ENCODE measurements around the gene CACNG7.
"Not testable (repeated sequence)": the region's sequence is repeated elsewhere in the genome, so short reads cannot be mapped to it uniquely, and the experiment has no call there.

CACNG7 gene
- total RNA-seq: 0 to 0.10 (median 0) reads per million in 18 experiments

DNA sequence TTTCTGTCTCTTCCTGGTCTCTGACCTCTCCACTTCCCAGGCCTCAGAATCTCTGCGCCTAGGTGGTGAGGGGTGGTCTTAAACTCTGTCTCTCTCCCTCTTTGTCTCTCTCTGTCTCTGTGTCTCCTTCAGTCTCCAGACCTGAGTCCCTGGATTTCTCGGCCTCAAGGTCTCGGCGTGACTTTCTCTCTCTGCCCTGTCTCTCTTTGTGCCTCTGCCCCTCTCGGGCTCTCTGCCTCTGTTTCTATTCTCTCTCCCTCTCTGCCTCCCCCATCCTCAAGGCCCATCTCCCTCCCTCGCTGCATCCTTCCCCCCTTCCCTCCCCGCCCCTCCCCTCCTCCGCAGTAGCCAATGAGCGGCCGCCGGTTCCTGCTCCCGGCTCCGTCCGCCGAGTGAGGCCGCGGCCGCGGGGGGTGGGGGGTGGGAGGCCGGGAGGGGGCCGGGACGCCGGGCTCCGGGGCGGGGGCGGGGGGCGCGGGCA, at the start of gene CACNG7:
CACNG7 (plus strand) TSS at position 344 of the 481 bp plus-strand sequence. CDS start 3,554 bp downstream, outside the sequence.
- DNase-seq: no peak

DNA sequence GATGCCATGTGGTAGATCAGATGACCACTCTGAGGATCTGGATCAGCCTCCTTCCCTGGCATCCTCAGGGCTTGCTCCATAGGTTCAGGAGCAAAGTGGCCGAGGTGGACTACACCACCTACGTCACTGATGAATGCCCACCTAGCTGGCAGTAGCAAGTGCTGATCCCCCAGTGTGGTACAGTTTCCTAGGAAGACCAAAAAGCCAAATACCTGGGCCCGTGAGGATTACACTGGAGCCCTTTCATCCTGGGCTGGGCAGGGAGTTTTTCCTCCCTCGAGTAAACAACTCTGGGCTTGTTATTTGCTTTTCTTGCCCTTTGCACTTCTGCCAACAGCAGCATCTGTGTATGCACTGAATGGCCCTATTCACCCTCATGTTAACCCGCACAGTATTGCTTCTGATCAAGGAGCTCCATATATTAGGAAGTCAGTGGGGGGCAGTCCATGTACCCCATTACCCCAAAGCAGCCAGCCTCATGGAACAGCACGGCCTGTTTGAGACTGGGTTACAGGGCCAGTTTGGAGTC, 44.7 kb upstream of the CACNG7 start:
- no peak for DNase-seq

DNA sequence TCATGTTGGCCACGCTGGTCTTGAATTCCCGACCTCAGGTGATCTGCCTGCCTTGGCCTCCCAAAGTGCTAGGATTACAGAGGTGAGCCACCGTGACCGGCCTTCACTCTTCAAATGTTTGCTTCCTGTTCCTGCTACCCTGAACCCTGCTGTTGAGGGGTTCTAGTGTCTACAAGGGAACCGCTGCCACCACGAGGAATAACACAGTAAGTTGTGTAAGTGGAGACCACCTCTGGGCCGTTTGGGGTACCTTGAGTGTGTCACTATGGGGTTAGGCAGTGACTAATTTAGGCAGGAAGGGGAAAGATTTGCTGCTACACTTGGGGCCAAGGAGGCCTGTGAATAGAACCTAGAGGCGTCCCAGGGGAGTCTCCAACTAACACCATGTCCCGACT, 43.6 kb upstream of the CACNG7 start:
- no peak for DNase-seq

DNA sequence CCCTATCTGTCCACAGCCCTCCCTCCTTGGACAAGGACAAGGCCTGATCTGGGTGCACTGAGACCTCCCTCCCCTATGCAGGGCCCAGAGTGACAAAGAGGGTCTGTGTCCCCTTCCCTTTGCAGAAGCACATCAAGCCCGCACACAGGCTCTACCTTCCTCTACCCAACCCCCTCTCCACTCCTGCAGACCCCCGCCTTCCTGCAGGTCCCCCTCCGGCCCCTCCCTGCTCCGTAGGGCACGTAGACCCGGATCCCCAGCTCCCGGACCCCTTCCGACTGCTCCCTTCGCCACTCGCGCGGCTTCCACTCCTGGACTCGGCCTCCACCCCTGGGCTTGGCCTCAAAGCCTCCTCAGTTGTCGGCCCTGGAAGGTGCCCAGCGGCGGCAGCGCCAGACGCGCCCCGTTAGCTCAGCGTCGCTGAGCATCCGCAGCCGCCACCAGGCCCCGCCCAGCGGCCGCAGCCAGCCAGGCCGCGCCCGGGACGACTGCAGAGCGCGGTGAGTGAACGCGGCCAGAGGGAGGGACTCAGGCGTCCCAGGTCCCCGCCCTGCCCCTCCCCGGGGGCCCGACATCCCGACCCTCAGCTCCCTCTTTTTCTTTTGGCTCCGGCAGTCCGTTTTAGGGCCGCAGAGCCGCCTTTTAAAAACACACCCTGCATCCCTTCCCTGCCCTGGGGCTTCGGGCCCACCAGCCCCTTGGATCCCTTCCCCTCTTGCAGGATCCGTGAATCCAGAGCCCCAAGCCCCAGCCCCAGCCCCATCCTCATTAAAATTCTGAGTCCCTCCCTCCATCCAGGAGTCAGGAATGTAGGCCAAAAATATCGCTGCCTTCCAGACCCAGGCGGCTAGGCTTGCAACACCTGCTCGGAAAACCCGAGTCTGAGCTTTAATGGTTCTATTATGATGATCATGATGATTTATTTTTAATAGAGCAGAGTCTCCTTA, 42.9 kb upstream of the CACNG7 start:
- DNase-seq: peak; percentile 64 to 68

DNA sequence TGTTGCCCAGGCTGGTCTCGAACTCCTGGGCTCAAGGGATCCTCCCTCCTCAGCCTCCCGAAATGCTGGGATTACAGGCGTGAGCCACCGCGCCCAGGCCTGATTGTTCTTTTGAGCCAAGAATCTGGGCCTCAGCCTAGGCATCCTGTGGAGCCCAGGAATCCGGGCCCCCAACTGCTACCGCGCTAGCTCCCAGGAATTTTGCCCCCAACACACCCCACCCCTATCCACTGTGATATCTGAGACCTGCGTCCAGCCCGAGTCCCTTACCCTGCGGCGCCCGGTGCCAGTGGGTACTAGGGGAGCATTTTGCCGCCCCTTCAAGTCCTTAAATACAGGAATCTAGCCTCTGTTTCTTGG, 42.2 kb upstream of the CACNG7 start:
- no peak for DNase-seq

DNA sequence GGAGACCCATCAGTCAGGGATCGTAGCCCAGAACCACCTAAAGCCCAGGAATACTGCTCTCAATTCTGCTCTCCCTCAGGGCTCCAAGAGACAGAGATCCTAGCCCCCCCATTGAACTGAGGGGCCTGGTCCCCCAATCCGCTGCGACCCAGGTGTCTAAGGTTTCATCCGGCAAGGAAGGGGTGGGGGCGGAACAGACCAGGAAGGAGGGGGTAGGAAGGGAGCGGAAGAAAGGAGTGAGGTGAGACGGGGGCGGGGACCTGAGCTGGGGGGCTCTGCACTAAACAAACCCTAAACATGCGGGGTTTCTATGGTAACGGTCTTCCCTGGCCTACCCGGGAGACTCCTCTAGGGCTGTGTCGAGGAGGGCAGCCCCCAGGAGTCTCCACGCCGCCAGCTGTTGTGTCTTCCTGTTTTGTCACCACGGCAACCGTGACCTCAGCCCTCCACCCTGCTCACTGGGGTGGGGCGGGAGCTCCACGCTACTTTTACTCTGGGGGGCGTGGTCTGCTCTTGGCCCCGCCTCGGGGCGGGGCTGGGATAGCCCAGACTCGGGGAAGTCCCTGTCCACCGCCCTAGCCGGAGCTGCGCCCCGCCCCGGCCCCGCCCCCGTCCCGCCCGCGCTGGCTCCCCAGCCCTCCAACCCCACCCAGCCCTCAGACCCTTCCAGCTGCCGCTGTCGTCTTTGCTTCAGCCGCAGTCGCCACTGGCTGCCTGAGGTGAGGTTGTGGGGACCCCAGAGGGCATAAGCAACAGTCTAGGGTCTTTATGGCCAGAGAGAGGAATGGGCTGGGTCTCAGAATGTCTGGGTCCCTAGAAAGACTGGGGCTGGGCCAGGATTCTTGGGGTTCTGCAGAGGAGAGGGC, 41.6 kb upstream of the CACNG7 start, which contains the start of gene MYADM:
MYADM (plus strand) TSS at position 659 of the 866 bp plus-strand sequence. CDS start 5,647 bp downstream, outside the sequence.
- peak; percentile 99 to 100 for DNase-seq

DNA sequence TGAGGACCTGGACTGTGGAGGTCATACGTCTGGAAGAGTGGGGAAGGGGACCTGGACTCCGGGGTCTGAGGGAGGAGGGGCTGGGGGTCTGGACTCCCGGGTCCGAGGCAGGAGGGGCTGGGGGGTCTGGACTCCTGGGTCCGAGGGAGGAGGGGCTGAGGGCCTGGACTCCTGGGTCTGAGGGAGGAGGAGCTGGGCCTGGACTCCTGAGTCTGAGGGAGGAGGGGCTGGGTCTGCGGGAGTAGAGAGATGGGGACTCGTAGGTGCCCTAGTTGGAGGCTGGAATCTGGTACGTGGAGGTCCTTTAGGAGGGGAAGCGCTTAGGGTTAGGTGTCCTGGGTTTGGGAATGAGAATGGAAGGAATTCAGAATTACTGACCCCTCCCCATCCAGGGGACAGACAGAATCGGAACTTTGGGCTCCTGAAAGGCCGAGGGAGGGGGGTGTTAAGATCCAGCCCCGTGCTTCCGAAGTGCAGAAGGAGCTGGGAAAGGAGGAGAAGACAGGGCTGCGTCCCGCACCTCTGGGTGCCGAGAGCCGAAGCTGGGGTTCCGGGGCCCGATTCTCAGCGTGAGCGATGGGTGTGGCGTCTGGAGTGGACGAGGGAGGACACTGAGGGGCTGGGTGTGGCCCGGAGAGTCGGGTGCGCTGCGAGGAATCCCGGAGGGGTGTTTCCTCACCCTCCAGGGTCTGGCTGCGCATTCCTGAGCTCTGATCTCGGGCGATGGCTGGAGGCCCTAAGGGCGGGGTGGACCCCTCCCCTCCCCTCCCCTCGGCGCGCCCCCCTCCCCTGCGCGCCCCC, 40.8 kb upstream of the CACNG7 start:
- peak; percentile 78 to 81 for DNase-seq

DNA sequence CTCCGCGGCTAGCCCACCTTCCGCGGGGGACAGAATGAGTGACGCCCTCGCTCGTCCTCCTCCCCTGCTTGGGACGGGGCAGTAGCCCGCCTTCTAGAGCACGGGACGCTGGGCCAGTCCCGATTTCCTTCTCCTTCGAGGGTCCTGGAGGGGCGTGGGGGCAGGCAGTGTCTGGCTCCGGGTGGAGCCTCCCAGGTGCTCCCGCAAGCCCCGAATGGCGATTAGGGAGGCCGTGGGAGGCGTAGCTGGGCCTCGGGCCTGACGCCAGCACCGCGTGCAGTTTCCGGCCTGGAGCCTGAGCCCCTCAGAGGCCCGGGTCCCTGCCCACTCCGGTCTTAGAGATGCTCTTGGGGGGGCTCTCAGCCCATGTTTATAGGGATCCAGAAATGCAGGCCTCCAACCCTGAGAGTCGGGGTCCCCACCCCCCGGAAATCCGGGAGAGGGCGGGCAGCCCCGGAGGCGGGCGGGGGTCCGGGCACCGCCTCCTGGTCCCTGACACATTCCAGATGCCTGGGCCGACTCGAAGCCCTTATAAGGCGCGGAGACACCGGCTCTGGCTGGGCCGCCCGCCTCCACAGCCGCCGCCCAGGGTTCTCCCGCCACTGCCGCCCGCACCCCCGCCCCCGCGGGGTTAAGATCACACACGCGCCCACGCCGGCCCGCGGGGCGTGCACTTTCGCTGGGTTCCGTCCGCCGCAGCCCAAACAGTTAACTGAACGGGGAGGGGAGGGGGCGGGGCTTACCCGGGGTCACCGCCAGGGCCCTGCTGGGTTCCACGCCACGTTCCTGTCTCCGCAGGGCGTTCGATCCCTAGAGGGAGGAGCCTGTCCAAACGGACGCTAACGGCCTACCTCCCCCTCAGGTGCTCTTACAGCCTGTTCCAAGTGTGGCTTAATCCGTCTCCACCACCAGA, 39.9 kb upstream of the CACNG7 start:
- peak; percentile 97 to 98 for DNase-seq

DNA sequence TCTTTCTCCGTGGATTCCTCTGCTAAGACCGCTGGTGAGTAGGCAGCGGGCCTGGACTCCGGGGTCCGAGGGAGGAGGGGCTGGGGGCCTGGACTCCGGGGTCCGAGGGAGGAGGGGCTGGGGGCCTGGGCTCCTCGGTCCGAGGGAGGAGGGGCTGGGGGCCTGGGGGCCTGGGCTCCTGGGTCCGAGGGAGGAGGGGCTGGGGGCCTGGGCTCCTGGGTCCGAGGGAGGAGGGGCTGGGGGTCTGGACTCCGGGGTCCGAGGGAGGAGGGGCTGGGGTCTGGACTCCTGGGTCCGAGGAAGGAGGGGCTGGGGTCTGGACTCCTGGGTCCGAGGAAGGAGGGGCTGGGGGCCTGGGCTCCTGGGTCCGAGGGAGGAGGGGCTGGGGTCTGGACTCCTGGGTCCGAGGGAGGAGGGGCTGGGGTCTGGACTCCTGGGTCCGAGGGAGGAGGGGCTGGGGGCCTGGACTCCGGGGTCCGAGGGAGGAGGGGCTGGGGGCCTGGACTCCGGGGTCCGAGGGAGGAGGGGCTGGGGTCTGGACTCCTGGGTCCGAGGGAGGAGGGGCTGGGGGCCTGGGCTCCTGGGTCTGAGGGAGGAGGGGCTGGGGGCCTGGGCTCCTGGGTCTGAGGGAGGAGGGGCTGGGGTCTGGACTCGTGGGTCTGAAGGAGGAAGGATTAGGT, 39.1 kb upstream of the CACNG7 start:
- not testable (repeated sequence) for DNase-seq

DNA sequence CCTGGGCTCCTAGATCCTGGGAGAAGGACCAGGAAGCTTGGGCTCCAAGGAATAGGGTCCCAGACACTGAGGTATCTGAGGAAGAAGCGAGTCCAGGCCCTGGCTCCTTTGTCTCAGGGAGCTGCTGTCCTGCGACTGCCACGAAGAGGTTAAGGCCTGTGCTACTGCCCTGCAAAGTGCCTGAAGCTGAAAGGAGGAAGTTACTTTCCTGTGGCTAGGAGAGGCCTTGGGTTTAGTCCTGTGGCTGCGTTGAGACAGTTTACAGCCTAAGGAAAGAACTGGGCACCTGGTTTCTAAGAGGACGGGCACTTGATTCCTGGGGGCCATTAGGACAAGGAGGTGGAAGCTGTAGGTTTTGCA, 38.6 kb upstream of the CACNG7 start:
- DNase-seq: peak; percentile 80 to 86

DNA sequence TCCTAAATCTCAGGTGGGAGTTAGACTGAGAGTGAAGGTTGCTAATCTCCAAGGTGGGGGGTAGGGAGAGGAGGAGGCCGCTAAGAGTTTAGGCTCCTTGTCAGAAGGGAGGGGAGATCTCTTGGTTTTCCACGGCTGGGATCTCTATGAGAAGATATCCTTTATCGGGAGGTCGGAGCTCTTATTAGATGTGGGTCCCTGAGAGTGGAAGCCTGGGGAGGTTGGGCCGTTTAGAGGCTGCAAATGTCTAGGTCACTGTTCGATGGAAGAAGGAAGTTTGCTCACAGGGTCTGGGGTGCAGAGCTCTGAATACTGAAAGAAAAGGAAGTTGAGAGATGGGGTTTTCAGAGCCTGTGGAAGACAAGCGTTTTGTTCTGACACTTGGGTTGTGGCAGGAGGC, 37.6 kb upstream of the CACNG7 start:
- peak; percentile 75 to 78 for DNase-seq

DNA sequence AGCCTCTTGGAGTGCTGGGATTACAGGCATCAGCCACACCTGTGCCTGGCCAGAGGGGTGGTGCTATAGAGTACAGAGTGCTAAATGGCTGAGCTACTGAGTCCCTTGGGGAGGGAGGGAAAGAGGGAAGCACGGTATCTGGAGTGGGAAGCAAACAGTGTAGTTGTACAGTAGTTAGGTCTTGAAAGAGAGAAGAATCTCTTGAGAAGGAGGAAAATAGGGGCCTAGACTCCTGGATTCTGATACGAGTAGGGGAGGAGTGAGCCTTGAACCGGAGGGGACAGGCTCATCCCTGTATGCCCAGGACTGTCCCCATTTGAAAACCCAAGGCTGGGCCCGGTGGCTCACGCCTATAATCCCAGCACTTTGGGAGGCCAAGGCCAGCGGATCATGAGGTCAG, 36.3 kb upstream of the CACNG7 start:
- DNase-seq: no peak

DNA sequence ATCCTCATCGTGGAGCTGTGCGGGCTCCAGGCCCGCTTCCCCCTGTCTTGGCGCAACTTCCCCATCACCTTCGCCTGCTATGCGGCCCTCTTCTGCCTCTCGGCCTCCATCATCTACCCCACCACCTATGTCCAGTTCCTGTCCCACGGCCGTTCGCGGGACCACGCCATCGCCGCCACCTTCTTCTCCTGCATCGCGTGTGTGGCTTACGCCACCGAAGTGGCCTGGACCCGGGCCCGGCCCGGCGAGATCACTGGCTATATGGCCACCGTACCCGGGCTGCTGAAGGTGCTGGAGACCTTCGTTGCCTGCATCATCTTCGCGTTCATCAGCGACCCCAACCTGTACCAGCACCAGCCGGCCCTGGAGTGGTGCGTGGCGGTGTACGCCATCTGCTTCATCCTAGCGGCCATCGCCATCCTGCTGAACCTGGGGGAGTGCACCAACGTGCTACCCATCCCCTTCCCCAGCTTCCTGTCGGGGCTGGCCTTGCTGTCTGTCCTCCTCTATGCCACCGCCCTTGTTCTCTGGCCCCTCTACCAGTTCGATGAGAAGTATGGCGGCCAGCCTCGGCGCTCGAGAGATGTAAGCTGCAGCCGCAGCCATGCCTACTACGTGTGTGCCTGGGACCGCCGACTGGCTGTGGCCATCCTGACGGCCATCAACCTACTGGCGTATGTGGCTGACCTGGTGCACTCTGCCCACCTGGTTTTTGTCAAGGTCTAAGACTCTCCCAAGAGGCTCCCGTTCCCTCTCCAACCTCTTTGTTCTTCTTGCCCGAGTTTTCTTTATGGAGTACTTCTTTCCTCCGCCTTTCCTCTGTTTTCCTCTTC, 35.1 kb upstream of the CACNG7 start:
- no peak for DNase-seq

DNA sequence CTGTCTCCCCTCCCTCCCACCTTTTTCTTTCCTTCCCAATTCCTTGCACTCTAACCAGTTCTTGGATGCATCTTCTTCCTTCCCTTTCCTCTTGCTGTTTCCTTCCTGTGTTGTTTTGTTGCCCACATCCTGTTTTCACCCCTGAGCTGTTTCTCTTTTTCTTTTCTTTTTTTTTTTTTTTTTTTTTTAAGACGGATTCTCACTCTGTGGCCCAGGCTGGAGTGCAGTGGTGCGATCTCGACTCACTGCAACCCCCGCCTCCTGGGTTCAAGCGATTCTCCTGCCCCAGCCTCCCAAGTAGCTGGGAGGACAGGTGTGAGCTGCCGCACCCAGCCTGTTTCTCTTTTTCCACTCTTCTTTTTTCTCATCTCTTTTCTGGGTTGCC, 34.5 kb upstream of the CACNG7 start:
- no peak for DNase-seq

DNA sequence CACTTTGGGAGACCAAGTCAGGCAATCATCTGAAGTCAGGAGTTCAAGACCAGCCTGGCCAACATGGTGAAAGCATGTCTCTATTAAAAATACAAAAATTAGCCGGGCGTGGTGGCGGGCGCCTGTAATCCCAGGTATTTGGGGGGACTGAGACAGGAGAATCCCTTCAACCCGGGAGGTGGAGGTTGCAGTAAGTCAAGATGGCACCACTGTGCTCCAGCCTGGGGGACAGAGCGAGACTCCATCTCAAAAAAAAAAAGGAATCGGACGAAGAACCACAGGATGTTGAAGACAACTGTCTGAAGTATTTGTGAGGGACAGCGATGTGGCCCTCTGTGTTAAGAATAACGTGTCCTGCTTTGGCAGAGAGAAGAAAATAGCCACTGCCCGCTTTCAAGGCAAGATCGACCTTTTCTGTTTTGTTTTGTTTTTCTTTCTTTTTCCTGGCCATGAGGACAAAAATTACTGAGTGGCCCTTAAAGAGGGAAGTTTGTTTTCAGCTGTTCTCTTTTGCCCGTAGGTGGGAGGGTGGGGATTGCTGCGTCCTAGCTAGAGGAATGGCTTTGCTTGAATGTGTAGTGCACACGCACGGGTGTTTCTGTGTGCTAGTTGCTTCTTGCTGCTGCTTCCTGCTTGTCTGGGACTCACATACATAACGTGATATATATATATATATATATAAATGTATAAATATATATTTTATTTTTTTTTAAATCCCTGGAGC, 33.3 kb upstream of the CACNG7 start:
- peak; percentile 47 to 67 for DNase-seq

DNA sequence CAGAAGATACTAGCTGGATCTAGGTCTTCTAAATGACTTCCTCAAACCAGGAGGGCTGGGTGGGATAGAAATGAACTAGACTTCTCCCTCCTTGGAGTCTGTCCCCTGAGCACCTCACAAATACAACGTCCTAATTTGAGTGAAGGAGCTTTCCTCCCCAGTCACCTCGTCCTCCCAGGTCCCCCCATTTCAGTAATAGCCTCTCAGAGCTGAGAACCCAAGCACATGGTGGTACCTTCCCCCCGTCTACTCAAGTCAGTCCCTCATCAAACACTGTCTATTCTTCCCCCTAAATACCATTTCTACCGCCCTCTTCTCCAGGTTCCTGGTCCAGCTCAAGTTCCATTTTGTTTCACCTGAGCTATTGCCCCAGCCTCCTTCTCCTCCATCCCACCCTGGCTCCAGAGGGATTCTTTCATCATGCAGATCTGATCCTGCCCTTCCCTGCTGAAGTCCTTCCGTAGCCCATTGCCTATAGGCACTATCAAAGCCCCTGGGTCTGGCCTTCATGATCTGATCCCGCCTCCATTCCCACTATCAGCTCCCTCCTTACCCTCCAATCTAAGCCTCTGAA, 32.3 kb upstream of the CACNG7 start:
- DNase-seq: no peak

GRCh38 chr19:53877361-53877766, 31.7 kb upstream of the CACNG7 start:
- DNase-seq: no peak

- DNase-seq: no peak
Observed at GRCh38 chr19:53878776-53879139, 30.3 kb upstream of the CACNG7 start.

Data from inflammatory macrophage (primary cell).